Common myeloid progenitor, CD34-positive (primary cell): Measurements from ENCODE around the gene UVRAG.

Experiments used
- CTCF ChIA-PET: fragments of 350-600 bp; sonication (Branson Sonifier 250); formaldehyde crosslinking; loops from one replicate; lab custom pipeline; 2021; ENCODE audit warnings: antibody characterized with exemption; lab: Charles Lee
- POLR2A ChIA-PET: fragments of 350-600 bp; sonication (Branson Sonifier 250); formaldehyde crosslinking; loops from one replicate; lab custom pipeline; 2021; ENCODE audit warnings: antibody characterized with exemption; lab: Charles Lee
- DNase-seq, 3 donors: peaks; one replicate each; pipeline versions ENCODE4 v3.0.0 to v3.0.0-alpha.2; 2013
- H3K27ac ChIP-seq, 2 experiments: 1 replicate in 1 of 2; 2 replicates in 1 of 2; pipeline ENCODE4 v1.7.0; 2013; ENCODE audit warnings: inconsistent platforms in 2 of 2, low read length in 2 of 2, mild to moderate bottlenecking in 2 of 2, low read depth in 1 of 2, moderate library complexity in 1 of 2; ENCODE audit not compliant: severe bottlenecking in 2 of 2, insufficient read depth in 1 of 2, poor library complexity in 1 of 2
- H3K27me3 ChIP-seq, 5 experiments: replicated peaks in 2 of 5; 1 replicate in 3 of 5; 2 replicates in 2 of 5; pipeline versions ENCODE4 v1.6.1 to v1.7.0; 2013; ENCODE audit warnings: low read length in 4 of 5, mild to moderate bottlenecking in 2 of 5, moderate library complexity in 2 of 5, inconsistent platforms in 1 of 5; ENCODE audit not compliant: insufficient read depth in 5 of 5, control insufficient read depth in 4 of 5
- H3K36me3 ChIP-seq, 4 experiments: 1 replicate in 2 of 4; 2 replicates in 2 of 4; pipeline versions ENCODE4 v1.6.1 to v1.7.0; 2013; ENCODE audit warnings: low read length in 3 of 4, control low read depth in 1 of 4, mild to moderate bottlenecking in 1 of 4; ENCODE audit not compliant: control insufficient read depth in 4 of 4, insufficient read depth in 4 of 4
- H3K4me1 ChIP-seq, 4 experiments: 1 replicate in 3 of 4; 2 replicates in 1 of 4; pipeline versions ENCODE4 v1.6.1 to v1.7.1; 2013; ENCODE audit warnings: low read length in 3 of 4, mild to moderate bottlenecking in 3 of 4, control low read depth in 1 of 4, inconsistent platforms in 1 of 4, moderate library complexity in 1 of 4; ENCODE audit not compliant: control insufficient read depth in 4 of 4, insufficient read depth in 4 of 4; ENCODE audit errors: control extremely low read depth in 1 of 4
- H3K4me3 ChIP-seq, 7 experiments: 1 replicate in 4 of 7; 2 replicates in 3 of 7; pipeline versions ENCODE4 v1.5.1 to v1.7.0; 2013; ENCODE audit warnings: mild to moderate bottlenecking in 7 of 7, low read length in 6 of 7, moderate library complexity in 6 of 7, inconsistent platforms in 2 of 7, low read depth in 2 of 7, control low read depth in 1 of 7; ENCODE audit not compliant: insufficient read depth in 4 of 7, control insufficient read depth in 1 of 7; ENCODE audit errors: extremely low read depth in 1 of 7
- H3K9me3 ChIP-seq, 5 experiments: 1 replicate in 4 of 5; 2 replicates in 1 of 5; pipeline versions ENCODE4 v1.6.1 to v1.7.1; 2013; ENCODE audit warnings: low read length in 4 of 5, mild to moderate bottlenecking in 2 of 5, inconsistent platforms in 1 of 5, low read depth in 1 of 5, moderate library complexity in 1 of 5; ENCODE audit not compliant: control insufficient read depth in 4 of 5, insufficient read depth in 2 of 5; ENCODE audit errors: control extremely low read depth in 1 of 5
- WGBS: methylation state at CpG from one replicate; pipeline ENCODE4 v1.1.5; 2013; ENCODE audit not compliant: insufficient coverage; 5-methylcytosine and 5-hydroxymethylcytosine counted together

The UVRAG gene

GRCh38 chr11:76169473-76169896 lies 354.5 kb downstream of the UVRAG start:
- no peak overlapping the region for H3K27ac ChIP-seq
- no peaks in the 10 kb centered on the region for H3K36me3 ChIP-seq
- ChIA-PET POLR2A (no interaction called here), CTCF (no interaction called here)
- H3K4me3 ChIP-seq: no peak overlapping the region
- H3K9me3 ChIP-seq: no peaks in the 10 kb centered on the region
- no peaks in the 10 kb centered on the region for H3K27me3 ChIP-seq
- no peak for DNase-seq
- 100% methylated on average over 14 of the region's 15 CpGs for WGBS
- peaks cover 0 to 3% (median 0%) of the 10 kb centered on the region in 4 experiments for H3K4me1 ChIP-seq

GRCh38 chr11:76170468-76170867 lies 355.5 kb downstream of the UVRAG start:
- Histone ChIP-seq H3K9me3 (no peaks in the 10 kb centered on the region), H3K36me3 (no peaks in the 10 kb centered on the region), H3K4me1 (peaks cover 0 to 3% (median 0%) of the 10 kb centered on the region in 4 experiments), H3K4me3 (no peak overlapping the region), H3K27ac (no peak overlapping the region), H3K27me3 (no peaks in the 10 kb centered on the region)
- DNase-seq: no peak
- WGBS: 100% methylated on average over 2 of the region's 4 CpGs
- ChIA-PET CTCF (interaction anchor here (1.1 kb wide), 1 partner anchor 15 kb away, joined by 3 read pairs; no protein-coding TSS in a partner anchor), POLR2A (no interaction called here)

- no peak overlapping the region for H3K4me3 ChIP-seq
- no peak for DNase-seq
- POLR2A ChIA-PET: no interaction called here
- WGBS: 86% methylated on average over 13 of the region's 13 CpGs
- peaks cover 0 to 3% (median 0%) of the 10 kb centered on the region in 4 experiments for H3K4me1 ChIP-seq
- no peaks in the 10 kb centered on the region for H3K9me3 ChIP-seq
- CTCF ChIA-PET: no interaction called here
- H3K27ac ChIP-seq: no peak overlapping the region
- no peaks in the 10 kb centered on the region for H3K36me3 ChIP-seq
- no peaks in the 10 kb centered on the region for H3K27me3 ChIP-seq
Observed at GRCh38 chr11:76172583-76172982, 357.6 kb downstream of the UVRAG start.

GRCh38 chr11:76173663-76174062 lies 358.7 kb downstream of the UVRAG start:
- ChIA-PET POLR2A (interaction anchor here (0.7 kb wide), 1 partner anchor 21 kb away, joined by 3 read pairs; no protein-coding TSS in a partner anchor), CTCF (interaction anchor here (1.1 kb wide), 1 partner anchor 18 kb away, joined by 3 read pairs; no protein-coding TSS in a partner anchor)

GRCh38 chr11:76174330-76174729 lies 359.3 kb downstream of the UVRAG start:
- Histone ChIP-seq H3K27me3 (no peaks in the 10 kb centered on the region), H3K4me1 (no peaks in the 10 kb centered on the region), H3K4me3 (no peak overlapping the region), H3K27ac (no peak overlapping the region), H3K36me3 (no peaks in the 10 kb centered on the region), H3K9me3 (no peaks in the 10 kb centered on the region)
- DNase-seq: no peak
- POLR2A ChIA-PET: no interaction called here
- CTCF ChIA-PET: interaction anchor here (1.1 kb wide), 1 partner anchor 19 kb away, joined by 3 read pairs; no protein-coding TSS in a partner anchor
- 83% methylated on average over 4 of the region's 5 CpGs for WGBS

More at GRCh38 chr11:76173663-76174062, 358.7 kb downstream of the UVRAG start:
- no peak for DNase-seq
- no peaks in the 10 kb centered on the region for H3K36me3 ChIP-seq
- peaks cover 0 to 3% (median 0%) of the 10 kb centered on the region in 4 experiments for H3K4me1 ChIP-seq
- WGBS: 92% methylated on average over 6 of the region's 8 CpGs
- H3K9me3 ChIP-seq: no peaks in the 10 kb centered on the region
- H3K27ac ChIP-seq: no peak overlapping the region
- no peak overlapping the region for H3K4me3 ChIP-seq
- no peaks in the 10 kb centered on the region for H3K27me3 ChIP-seq

GRCh38 chr11:76175783-76176182 lies 360.8 kb downstream of the UVRAG start:
- H3K4me1 ChIP-seq: no peaks in the 10 kb centered on the region
- no peak overlapping the region for H3K4me3 ChIP-seq
- no peaks in the 10 kb centered on the region for H3K27me3 ChIP-seq
- H3K36me3 ChIP-seq: no peaks in the 10 kb centered on the region
- DNase-seq: no peak
- no peak overlapping the region for H3K27ac ChIP-seq
- ChIA-PET POLR2A (no interaction called here), CTCF (interaction anchor here (0.6 to 1.4 kb wide), 3 partner anchors 23 to 119 kb away, joined by 3 to 5 read pairs (median 3); no protein-coding TSS in a partner anchor)
- no peaks in the 10 kb centered on the region for H3K9me3 ChIP-seq
- WGBS: 95% methylated on average over 3 of the region's 4 CpGs

- ChIA-PET POLR2A (no interaction called here), CTCF (interaction anchor here (1.4 kb wide), 1 partner anchor 32 kb away, joined by 5 read pairs; no protein-coding TSS in a partner anchor)
- Histone ChIP-seq H3K36me3 (no peaks in the 10 kb centered on the region), H3K4me3 (no peak overlapping the region), H3K27me3 (no peaks in the 10 kb centered on the region), H3K4me1 (no peaks in the 10 kb centered on the region), H3K9me3 (no peaks in the 10 kb centered on the region), H3K27ac (no peak overlapping the region)
- WGBS: 97% methylated on average over 8 of the region's 9 CpGs
- DNase-seq: no peak
Observed at GRCh38 chr11:76176463-76176862, 361.5 kb downstream of the UVRAG start.
